Effector memory CD8-positive, alpha-beta T cell (primary cell): ENCODE measurements around the gene SLC44A5.
"Not testable (repeated sequence)": the region's sequence is repeated elsewhere in the genome, so short reads cannot be mapped to it uniquely, and the experiment has no call there.

Experiments used
- ATAC-seq: fragments of 150-1000 bp; cut with Tn5 transposase; replicated peaks from 2 replicates; pipeline ENCODE4 v1.10.0; 2021; ENCODE audit warnings: mild to moderate bottlenecking, moderate library complexity
- DNase-seq, 3 experiments: peaks; one replicate each; pipeline ENCODE4 v3.0.0; 2021
- H3K27ac Mint-ChIP-seq, 2 donors: one replicate each; pipeline ENCODE4 v1.8.0; 2022; ENCODE audit warnings: mild to moderate bottlenecking in 2 of 2, mixed read lengths in 2 of 2, moderate library complexity in 2 of 2
- H3K27me3 Mint-ChIP-seq, 2 donors: one replicate each; pipeline ENCODE4 v1.8.0; 2022; ENCODE audit warnings: mixed read lengths in 2 of 2
- H3K36me3 Mint-ChIP-seq: one replicate; pipeline ENCODE4 v1.8.0; 2022; ENCODE audit warnings: mild to moderate bottlenecking, moderate library complexity, mixed read lengths; ENCODE audit not compliant: insufficient read depth
- H3K4me1 Mint-ChIP-seq, 2 donors: one replicate each; pipeline ENCODE4 v1.8.0; 2022; ENCODE audit warnings: low read depth in 2 of 2, mixed read lengths in 2 of 2
- H3K4me3 Mint-ChIP-seq, 2 donors: one replicate each; pipeline ENCODE4 v1.8.0; 2022; ENCODE audit warnings: mild to moderate bottlenecking in 2 of 2, mixed read lengths in 2 of 2, moderate library complexity in 2 of 2
- H3K9me3 Mint-ChIP-seq, 2 donors: one replicate each; pipeline ENCODE4 v1.8.0; 2022; ENCODE audit warnings: mixed read lengths in 2 of 2

The SLC44A5 gene

DNA sequence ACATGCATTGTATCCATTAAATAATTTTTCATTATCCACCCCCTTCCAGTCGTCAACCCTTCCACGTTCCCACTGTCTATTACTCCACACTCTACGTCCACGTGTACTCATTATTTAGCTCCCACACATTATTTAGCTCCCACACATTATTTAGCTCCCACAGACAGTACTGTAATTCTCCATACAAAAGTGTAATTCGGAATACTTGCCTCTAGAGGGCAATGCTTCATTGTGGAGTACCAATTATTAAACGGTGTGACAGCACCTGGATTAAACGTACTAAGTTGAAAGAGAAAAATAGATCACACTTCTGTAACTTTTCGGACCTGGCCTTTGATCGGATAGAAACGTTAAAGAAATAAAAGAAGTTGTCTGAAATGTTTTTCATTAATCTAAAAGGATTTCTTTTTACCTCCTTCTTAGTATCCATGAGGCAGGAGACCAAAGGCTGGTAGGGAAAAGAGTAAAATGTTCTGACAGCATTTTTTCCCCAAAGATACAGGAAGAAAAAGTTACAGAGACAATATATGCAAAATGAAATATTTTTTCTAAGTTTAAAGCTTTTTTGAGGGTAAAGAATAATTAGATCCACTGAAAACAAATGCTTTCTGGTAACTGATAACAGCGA, 377.5 kb downstream of the SLC44A5 start:
- ATAC-seq (no peak), DNase-seq (no peak)
- no peaks in the 10 kb centered on the region for H3K27me3 Mint-ChIP-seq
- H3K36me3 Mint-ChIP-seq, result no peaks in the 10 kb centered on the region
- H3K4me1 Mint-ChIP-seq, result no peaks in the 10 kb centered on the region
- no peak overlapping the region for H3K27ac Mint-ChIP-seq
- no peaks in the 10 kb centered on the region for H3K9me3 Mint-ChIP-seq
- no peak overlapping the region for H3K4me3 Mint-ChIP-seq

DNA sequence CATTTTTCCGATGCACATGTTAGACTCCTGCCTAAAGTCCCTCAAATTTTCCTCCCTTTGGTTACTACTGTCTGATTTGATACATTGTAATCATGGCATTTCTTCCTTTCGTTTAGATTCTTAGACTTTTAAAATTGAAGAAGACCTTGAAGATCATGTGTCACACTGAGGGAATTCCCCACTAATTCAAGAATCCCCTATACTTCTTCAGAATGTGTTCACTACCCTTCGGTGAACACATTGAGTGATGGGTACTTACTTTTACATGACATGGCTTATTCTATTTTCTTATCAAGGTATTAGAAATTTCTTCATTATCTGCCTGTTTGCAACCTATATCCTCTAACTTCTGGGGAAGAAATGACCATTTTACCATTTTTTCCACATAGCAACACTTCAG, 390.8 kb downstream of the SLC44A5 start:
- Mint-ChIP-seq H3K27ac (no peak overlapping the region), H3K27me3 (no peaks in the 10 kb centered on the region), H3K36me3 (no peaks in the 10 kb centered on the region), H3K4me3 (no peak overlapping the region), H3K9me3 (peaks cover 0 to 2% of the 10 kb centered on the region in 2 donors), H3K4me1 (no peaks in the 10 kb centered on the region)
- no peak for ATAC-seq
- no peak for DNase-seq

DNA sequence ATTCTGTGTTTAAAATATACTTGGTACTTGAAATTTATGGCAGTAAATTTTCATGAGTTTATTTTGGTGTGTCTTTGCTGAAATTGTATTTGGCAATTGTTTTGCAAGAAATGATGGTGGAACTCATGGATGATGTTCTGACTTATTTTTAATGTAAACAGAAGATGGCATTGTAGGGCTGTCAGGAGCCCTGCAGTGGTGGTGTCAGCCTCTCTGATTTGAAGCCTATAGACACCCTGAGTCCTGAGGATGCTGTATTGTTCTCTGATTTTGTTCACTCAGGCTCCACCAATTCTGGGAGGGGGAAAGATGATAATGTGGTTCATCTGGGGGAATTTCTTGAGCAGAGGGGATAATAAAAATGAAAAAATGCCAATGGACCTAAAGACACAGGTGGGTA, 396.9 kb downstream of the SLC44A5 start:
- Mint-ChIP-seq H3K4me1 (no peaks in the 10 kb centered on the region), H3K36me3 (no peaks in the 10 kb centered on the region), H3K27ac (no peak overlapping the region), H3K9me3 (peaks cover 0 to 2% of the 10 kb centered on the region in 2 donors), H3K4me3 (no peak overlapping the region), H3K27me3 (no peaks in the 10 kb centered on the region)
- DNase-seq (no peak), ATAC-seq (no peak)

DNA sequence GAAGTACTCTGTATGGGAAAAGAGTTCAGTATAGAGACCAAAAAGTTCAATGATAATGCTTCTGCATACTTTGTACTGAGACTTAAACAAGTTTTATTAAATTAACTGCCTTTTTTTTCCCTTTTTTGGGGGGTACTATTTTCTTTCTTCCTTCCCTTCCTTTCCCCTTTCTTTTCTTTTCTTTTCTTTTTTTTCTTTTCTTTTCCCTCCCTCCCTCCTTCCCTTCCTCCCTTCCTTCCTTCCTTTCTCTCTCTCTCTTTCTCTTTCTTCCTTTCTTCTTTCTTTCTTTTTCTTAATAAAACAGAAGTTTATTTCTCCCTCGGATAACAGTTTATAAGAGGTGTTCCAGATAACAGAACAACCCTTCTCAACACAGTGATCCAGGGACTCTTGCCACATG, 399.3 kb downstream of the SLC44A5 start:
- DNase-seq, result no peak
- ATAC-seq, result no peak
- H3K4me3 Mint-ChIP-seq, result no peak overlapping the region
- no peaks in the 10 kb centered on the region for H3K4me1 Mint-ChIP-seq
- no peak overlapping the region for H3K27ac Mint-ChIP-seq
- H3K36me3 Mint-ChIP-seq, result no peaks in the 10 kb centered on the region
- H3K27me3 Mint-ChIP-seq, result no peaks in the 10 kb centered on the region
- no peaks in the 10 kb centered on the region for H3K9me3 Mint-ChIP-seq

DNA sequence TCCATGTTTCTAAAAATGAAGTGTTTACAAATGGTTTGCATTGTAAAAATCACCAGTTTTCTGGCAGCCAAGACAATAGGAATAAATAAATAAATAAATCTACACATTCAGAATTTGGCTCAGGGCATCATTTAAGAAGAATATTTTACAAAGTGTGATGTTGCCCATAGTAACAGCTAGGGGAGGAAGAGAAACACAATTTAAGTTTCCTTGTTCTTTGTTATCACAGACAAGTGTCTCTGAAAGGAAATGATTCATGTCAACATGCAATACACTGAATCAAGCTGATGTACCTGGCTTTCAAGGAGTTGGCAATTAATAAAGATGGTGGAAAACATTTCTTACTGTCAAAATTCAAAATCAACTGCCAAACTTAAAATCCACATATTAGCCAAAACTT, 402.1 kb downstream of the SLC44A5 start:
- no peak overlapping the region for H3K27ac Mint-ChIP-seq
- ATAC-seq (no peak), DNase-seq (no peak)
- no peaks in the 10 kb centered on the region for H3K36me3 Mint-ChIP-seq
- no peaks in the 10 kb centered on the region for H3K9me3 Mint-ChIP-seq
- no peaks in the 10 kb centered on the region for H3K27me3 Mint-ChIP-seq
- H3K4me1 Mint-ChIP-seq, result no peaks in the 10 kb centered on the region
- no peak overlapping the region for H3K4me3 Mint-ChIP-seq

DNA sequence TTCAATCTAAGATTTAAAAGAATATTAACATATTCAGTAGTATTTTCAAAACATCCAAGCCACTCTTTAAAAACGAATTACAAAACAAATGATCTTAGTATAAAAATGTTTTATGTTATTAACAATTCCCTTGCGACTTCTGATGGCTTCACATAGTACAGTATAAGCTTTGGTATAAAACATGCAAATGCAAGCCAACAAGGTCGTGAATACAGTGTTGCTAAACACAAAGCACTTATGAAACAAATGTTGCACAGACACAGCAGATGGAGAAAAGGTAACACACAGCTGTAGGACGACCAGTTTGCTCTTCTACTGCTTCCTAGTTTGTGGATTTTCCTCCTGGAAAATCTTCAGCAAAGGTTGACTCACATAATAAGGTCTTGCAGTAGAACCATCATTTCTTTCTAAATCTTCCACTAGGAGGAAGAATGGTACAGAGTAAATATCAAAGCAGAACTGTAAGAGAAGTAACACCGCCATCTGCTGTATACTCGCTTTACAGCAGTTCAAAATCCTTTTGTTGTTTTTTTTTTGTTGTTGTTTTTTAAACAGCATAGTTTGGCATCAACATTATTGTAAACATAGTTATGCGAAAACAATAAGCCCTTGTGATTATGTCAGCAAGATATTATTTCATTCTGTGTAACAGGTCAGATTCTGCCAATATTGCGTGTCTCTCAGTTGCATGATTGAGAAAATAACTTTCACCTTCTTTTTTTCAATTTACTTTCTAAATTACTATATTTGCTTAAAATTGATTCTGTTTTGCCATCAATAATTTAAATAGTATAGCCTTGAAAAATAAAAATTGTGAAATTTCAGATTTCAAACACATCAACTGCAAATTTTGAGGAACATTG, 407.3 kb downstream of the SLC44A5 start:
- H3K4me1 Mint-ChIP-seq, result no peaks in the 10 kb centered on the region
- ATAC-seq, result no peak
- no peak overlapping the region for H3K27ac Mint-ChIP-seq
- no peaks in the 10 kb centered on the region for H3K27me3 Mint-ChIP-seq
- H3K9me3 Mint-ChIP-seq, result peaks cover 0 to 2% of the 10 kb centered on the region in 2 donors
- H3K4me3 Mint-ChIP-seq, result no peak overlapping the region
- H3K36me3 Mint-ChIP-seq, result no peaks in the 10 kb centered on the region
- DNase-seq, result no peak

DNA sequence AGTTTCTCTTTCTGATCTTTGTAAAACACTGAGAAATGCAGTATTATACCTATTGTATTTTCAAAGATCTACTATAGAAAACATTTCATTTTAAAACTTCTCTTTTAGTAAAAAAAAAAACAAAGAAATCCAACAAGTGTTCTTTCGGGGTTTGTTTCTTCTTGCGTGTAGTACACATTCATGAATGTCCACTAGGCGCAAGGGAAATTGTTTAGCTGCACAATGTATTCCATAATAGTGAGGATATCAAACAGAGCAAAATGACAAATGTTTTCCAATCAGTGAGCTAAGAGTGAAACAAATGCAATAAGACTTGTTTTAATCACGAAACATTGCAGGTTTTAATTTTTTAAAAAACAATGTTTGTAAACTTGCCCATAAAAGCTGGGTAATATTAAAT, 408.2 kb downstream of the SLC44A5 start:
- Mint-ChIP-seq H3K27ac (no peak overlapping the region), H3K27me3 (no peaks in the 10 kb centered on the region)
- ATAC-seq, result no peak

DNA sequence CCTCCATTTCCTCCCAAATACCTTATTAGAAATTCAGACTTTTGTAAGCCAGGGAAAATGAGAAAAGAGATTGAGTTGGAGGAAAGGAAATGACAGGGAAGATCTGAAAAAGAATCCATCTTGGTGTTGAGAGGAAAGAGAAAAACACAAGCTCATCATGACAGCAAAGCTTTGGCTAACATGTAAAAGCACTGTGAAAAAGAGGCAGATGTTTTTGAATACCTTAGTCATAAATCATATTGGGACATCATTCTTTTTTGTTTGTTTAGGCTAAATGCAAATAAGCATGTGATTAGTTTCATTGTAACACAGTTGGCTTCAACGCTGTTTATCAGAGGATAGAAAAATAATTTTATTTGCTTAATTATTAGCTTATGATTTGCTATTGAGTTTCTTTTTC, 412.2 kb downstream of the SLC44A5 start:
- H3K27ac Mint-ChIP-seq, result no peak overlapping the region
- DNase-seq (no peak), ATAC-seq (no peak)
- no peak overlapping the region for H3K4me3 Mint-ChIP-seq
- H3K9me3 Mint-ChIP-seq, result peaks cover 1 to 2% of the 10 kb centered on the region in 2 donors
- H3K27me3 Mint-ChIP-seq, result no peaks in the 10 kb centered on the region
- H3K4me1 Mint-ChIP-seq, result no peaks in the 10 kb centered on the region
- no peaks in the 10 kb centered on the region for H3K36me3 Mint-ChIP-seq

More for the DNA sequence above, 408.2 kb downstream of the SLC44A5 start:
- H3K4me1 Mint-ChIP-seq, result no peaks in the 10 kb centered on the region
- DNase-seq, result no peak
- peaks cover 0 to 2% of the 10 kb centered on the region in 2 donors for H3K9me3 Mint-ChIP-seq
- no peaks in the 10 kb centered on the region for H3K36me3 Mint-ChIP-seq
- no peak overlapping the region for H3K4me3 Mint-ChIP-seq

DNA sequence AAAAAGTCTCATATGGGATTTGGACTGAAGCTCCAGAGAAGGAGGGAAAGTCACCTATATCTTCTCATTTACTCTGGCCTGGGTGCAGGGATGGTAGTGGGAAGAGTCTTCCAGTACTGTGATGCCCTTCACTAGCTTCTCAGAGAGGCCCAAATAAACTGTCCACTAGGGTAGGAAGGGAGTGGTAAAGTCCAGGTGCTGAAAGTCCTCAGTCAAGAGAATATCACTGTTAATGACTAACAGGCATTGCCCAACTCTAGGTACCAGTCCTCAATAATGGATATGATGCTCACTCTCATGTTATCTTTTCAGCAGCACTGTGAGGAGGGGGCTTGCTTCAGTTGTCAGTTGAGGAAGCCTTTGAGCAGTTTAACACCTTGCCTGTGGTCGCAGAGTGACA, 412.8 kb downstream of the SLC44A5 start:
- H3K27me3 Mint-ChIP-seq, result no peaks in the 10 kb centered on the region
- H3K36me3 Mint-ChIP-seq, result no peaks in the 10 kb centered on the region
- ATAC-seq (no peak), DNase-seq (no peak)
- no peak overlapping the region for H3K4me3 Mint-ChIP-seq
- H3K9me3 Mint-ChIP-seq, result peaks cover 3 to 7% of the 10 kb centered on the region in 2 donors
- H3K27ac Mint-ChIP-seq, result no peak overlapping the region
- H3K4me1 Mint-ChIP-seq, result no peaks in the 10 kb centered on the region

DNA sequence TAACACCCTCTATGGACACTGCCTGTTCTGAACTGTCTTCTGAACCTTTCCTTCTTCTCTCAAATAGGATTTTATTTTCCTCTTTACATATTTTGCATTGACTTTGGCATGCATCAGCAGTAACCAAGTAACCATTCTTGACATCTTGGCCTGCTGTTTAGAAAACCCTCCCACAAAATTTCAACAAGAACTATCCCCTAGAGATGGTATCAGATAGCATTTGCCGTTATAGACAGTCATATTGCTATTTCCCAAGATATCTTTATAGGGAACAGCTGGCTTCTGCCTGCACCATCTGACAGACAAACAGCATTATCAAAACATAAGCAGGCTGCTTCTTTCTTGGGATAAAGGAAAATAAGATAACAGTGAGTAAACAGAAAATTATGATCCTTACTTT, 422.0 kb downstream of the SLC44A5 start:
- Mint-ChIP-seq H3K4me1 (no peaks in the 10 kb centered on the region), H3K27me3 (peaks cover 0 to 4% of the 10 kb centered on the region in 2 donors), H3K4me3 (no peak overlapping the region), H3K9me3 (peaks cover 5 to 35% of the 10 kb centered on the region in 2 donors), H3K36me3 (no peaks in the 10 kb centered on the region), H3K27ac (no peak overlapping the region)
- no peak for DNase-seq
- ATAC-seq, result no peak

DNA sequence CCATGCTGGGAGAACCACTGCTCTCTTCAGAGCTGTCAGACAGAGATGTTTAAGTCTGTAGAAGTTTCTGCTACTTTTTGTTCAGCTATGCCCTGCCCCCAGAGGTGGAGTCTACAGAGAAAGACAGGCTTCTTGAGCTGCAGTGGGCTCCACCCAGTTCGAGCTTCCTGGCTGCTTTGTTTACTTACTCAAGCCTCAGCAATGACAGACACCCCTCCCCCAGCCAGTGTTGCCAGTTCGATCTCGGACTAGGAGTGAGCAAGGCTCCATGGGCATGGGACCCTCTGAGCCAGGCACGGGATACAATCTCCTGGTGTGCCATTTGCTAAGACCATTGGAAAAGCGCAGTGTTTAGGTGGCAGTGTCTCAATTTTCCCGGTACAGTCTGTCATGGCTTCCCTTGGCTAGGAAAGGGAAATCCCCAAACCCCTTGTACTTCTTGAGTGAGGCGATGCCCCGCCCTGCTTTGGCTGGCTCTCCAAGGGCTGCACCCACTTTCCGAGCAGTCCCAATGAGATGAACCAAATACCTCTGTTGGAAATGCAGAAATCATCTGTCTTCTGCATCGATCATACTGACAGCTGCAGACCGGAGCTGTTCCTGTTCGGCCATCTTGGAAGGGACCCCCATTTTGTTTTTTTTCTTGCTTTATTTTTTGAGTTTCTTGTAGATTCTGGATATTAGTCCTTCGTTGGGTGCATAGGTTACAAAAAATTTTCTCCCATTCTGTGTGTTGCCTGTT, 429.5 kb downstream of the SLC44A5 start:
- H3K9me3 Mint-ChIP-seq, result peaks cover 7 to 39% of the 10 kb centered on the region in 2 donors
- H3K27ac Mint-ChIP-seq, H3K4me1 Mint-ChIP-seq, H3K27me3 Mint-ChIP-seq, ATAC-seq, DNase-seq, H3K36me3 Mint-ChIP-seq, H3K4me3 Mint-ChIP-seq: not testable (repeated sequence)

DNA sequence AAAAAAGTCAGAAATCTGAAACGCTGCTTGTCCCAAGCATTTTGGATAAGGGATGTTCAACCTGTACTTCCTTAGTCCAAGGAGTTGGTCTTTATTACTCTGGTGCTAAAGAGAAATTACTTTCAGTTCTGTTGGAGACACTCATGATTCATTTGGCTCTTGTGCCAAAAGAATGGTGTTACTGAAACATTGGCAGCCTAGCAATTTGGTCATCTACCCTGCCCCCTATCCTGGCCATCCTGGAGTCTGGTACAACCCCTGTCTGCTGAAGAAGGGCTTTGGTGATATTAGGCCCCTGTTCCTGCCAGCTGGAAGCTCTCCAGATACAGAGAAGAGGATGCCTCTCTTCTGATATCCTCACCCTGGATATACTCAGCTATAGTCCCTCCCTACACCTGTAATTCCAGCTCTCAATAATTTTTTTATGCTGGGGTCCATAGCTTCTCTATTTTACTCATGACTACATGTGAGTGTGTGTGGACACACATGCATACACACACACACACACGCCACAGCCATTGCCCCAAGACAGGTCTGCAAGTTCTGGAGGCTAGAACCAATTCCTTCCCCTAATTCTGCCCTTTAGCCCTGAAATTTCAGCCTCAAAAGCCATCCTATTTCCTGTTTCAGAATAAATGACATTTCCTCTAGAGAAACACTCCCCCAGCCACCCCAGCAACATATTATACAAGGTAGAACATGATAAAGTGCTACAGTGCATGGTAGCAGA, 436.7 kb downstream of the SLC44A5 start:
- DNase-seq (no peak), ATAC-seq (no peak)
- Mint-ChIP-seq H3K27ac (no peak overlapping the region), H3K9me3 (peaks cover 5 to 9% of the 10 kb centered on the region in 2 donors), H3K4me1 (no peaks in the 10 kb centered on the region), H3K36me3 (no peaks in the 10 kb centered on the region), H3K4me3 (no peak overlapping the region), H3K27me3 (no peaks in the 10 kb centered on the region)

DNA sequence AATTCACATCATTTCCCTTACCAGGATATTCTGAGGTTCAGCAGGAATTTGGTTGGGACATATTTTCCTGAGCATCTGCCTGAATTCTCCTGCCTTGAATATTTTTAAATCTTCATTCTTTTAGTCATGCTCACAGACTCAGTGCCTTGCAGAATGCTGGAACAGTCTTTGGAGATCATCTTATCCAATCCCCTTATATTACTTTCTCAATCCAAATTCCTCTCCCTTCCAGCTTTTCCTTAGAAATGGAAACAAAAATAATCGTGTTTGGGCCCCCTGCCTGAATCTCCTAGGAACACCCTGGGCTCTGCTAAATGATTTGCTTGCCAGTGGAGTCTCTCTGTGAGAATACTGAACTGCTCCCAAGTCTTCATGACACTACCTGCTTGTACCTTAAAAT, 438.4 kb downstream of the SLC44A5 start:
- no peak overlapping the region for H3K27ac Mint-ChIP-seq
- ATAC-seq, result no peak
- no peak for DNase-seq
- no peaks in the 10 kb centered on the region for H3K4me1 Mint-ChIP-seq
- peaks cover 0 to 5% of the 10 kb centered on the region in 2 donors for H3K9me3 Mint-ChIP-seq
- H3K4me3 Mint-ChIP-seq, result no peak overlapping the region
- H3K36me3 Mint-ChIP-seq, result no peaks in the 10 kb centered on the region
- no peaks in the 10 kb centered on the region for H3K27me3 Mint-ChIP-seq
